ENCODE results near the gene STAB1.

The STAB1 gene

DNA sequence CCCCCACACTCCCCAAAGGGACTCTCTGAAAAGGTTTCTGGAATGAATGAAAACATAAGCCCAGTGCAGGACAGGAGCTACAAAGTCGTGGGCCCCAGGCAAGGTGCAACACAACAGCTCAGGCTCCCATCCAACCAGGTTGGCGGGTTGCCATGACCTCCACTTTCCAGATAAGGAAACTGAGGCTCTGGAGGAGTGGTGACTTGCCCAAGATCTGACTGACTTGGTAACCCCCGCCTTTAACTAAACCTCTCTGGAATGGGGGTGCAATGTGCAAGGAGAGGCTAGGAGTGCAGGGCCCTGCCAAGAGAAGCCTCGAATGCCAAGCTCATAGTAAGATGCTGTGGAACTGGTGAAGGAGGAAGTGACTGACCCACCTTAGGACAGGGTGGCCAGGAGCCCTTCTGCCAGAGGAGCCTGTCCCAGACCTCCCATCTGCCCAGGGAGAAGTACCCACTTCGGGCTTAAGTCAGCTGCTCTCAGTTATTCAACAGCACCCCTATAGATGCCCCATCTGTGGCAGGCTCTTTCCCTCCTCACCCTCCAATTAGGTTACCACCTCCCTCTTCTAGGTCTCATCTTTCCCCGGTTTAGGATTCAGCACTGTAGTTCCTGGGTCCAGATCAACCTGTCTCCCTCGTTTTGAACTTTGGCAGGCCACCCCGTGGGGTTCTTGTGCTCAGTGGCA lies 40.7 kb upstream of the STAB1 start:
- Histone ChIP-seq H3K36me3 (ENCODE audit: control insufficient read depth in 2 of 2, insufficient read depth in 2 of 2, low read length in 2 of 2) (peaks cover 15 to 17% of the 10 kb centered on the region in 2 donors), H3K9ac (ENCODE audit: low read length in 2 of 2) (peak overlapping the region; percentile 94 to 99), H3K9me3 (ENCODE audit: control insufficient read depth in 2 of 2, low read length in 2 of 2) (no peaks in the 10 kb centered on the region), H3K4me1 (ENCODE audit: control insufficient read depth, insufficient read depth, low read length) (peaks cover 29% of the 10 kb centered on the region), H3K27ac (ENCODE audit: low read length) (peak overlapping the region; percentile 85), H3K4me3 (ENCODE audit: low read length in 2 of 2) (peak overlapping the region; percentile 92 to 95), H3K27me3 (ENCODE audit: control insufficient read depth in 1 of 2, insufficient read depth in 2 of 2, low read length in 2 of 2) (no peaks in the 10 kb centered on the region)

- no peaks in the 10 kb centered on the region for H3K27me3 ChIP-seq (ENCODE audit: control insufficient read depth in 1 of 2, insufficient read depth in 2 of 2, low read length in 2 of 2)
- H3K9ac ChIP-seq (ENCODE audit: low read length in 2 of 2), result peak overlapping the region; percentile 94 to 99
- no peaks in the 10 kb centered on the region for H3K9me3 ChIP-seq (ENCODE audit: control insufficient read depth in 2 of 2, low read length in 2 of 2)
- peaks cover 17 to 19% of the 10 kb centered on the region in 2 donors for H3K36me3 ChIP-seq (ENCODE audit: control insufficient read depth in 2 of 2, insufficient read depth in 2 of 2, low read length in 2 of 2)
- H3K4me1 ChIP-seq (ENCODE audit: control insufficient read depth, insufficient read depth, low read length), result peaks cover 29% of the 10 kb centered on the region
- H3K4me3 ChIP-seq (ENCODE audit: low read length in 2 of 2), result peak overlapping the region; percentile 92 to 95
- H3K27ac ChIP-seq (ENCODE audit: low read length), result peak overlapping the region; percentile 85
Observed at GRCh38 chr3:52454938-52455282, 40.2 kb upstream of the STAB1 start.

DNA sequence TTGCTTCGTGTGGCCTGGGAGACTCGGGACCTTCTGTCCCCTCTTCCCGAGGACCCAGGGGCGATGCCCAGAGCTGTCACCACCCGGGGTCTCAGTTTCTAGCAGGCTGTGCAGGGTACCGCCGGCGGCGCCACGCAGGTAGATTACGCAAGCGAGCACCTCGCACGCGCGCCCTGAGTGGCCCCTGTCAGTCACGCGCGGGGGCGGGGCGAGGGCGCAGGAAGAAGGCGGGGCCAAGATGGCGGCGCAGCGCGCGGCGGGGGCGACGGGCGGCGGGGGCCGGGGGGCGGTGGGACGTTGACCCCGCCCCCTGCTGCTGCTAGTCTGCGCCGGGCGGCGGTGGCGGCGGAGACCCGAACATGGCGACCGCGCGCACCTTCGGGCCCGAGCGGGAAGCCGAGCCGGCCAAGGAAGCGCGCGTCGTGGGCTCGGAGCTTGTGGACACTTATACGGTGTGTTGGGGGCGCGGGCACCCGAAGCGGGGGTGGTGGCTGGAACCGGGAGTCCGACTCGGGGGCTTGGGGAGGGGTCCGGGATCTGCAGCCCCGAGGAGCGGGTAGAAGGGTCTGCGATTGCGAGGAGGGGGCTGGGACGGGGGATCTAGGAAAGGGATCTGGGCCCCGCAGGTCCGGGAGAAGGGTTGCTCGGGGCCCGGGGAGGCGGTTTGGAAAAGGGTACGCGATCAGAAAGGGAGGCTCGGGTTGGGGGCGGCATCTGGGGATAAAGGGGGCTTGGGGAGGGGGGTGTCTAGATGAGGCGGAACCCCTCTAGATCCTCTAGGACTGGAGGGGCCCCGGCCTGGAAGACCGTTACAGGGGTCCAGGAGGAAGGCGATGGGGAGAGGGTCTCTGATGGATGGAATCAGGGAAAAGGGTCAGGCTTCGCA lies 39.6 kb upstream of the STAB1 start, which contains the start of gene NISCH:
NISCH (plus strand) TSS at position 322 of the 886 bp plus-strand sequence; CDS start at position 360, 38 bp downstream.
- peaks cover 29% of the 10 kb centered on the region for H3K4me1 ChIP-seq (ENCODE audit: control insufficient read depth, insufficient read depth, low read length)

DNA sequence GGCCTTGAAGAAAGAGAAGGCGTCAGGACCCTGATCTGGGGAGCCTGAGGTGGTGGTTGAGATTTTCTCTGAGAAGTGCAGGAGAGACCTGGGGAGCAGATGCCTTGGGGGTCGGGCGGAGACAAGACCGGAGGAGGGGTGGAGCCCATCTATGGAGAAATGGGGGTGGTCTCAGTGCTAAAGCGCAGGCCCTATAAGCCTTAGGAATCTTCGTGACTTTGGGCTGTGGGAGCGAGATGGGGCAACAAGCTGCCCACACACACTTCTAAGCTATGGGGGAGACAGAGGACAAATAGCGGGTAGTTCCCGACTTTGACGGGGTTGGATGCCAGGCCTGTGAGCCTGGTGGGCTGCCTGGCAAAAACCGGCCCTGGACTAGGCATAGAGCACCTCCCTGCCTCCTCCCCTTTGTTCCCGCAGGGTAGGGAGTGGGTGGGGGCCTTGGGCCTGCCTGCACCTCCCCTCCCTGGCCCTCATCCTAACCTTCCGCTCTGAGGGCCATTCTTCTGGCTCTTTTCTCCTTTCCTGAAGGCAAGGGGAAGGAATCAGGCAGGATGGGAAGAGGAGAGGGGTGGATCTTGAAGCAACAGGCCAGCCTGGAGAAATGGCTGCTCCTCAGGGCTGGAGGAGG lies 38.9 kb upstream of the STAB1 start:
- H3K4me3 ChIP-seq (ENCODE audit: low read length in 2 of 2), result peak overlapping the region; percentile 58 to 92
- H3K9me3 ChIP-seq (ENCODE audit: control insufficient read depth in 2 of 2, low read length in 2 of 2), result no peaks in the 10 kb centered on the region
- no peaks in the 10 kb centered on the region for H3K27me3 ChIP-seq (ENCODE audit: control insufficient read depth in 1 of 2, insufficient read depth in 2 of 2, low read length in 2 of 2)
- H3K27ac ChIP-seq (ENCODE audit: low read length), result peak overlapping the region; percentile 85
- H3K9ac ChIP-seq (ENCODE audit: low read length in 2 of 2), result peak overlapping the region; percentile 87 to 99
- H3K36me3 ChIP-seq (ENCODE audit: control insufficient read depth in 2 of 2, insufficient read depth in 2 of 2, low read length in 2 of 2), result peaks cover 24 to 27% of the 10 kb centered on the region in 2 donors
- H3K4me1 ChIP-seq (ENCODE audit: control insufficient read depth, insufficient read depth, low read length), result peaks cover 29% of the 10 kb centered on the region

More for the DNA sequence above, 39.6 kb upstream of the STAB1 start, which contains the start of gene NISCH:
- Histone ChIP-seq H3K9ac (ENCODE audit: low read length in 2 of 2) (peak within 1 kb of the TSS; percentile 94 to 99), H3K9me3 (ENCODE audit: control insufficient read depth in 2 of 2, low read length in 2 of 2) (no peaks in the 10 kb centered on the region), H3K27me3 (ENCODE audit: control insufficient read depth in 1 of 2, insufficient read depth in 2 of 2, low read length in 2 of 2) (no peaks in the 10 kb centered on the region), H3K36me3 (ENCODE audit: control insufficient read depth in 2 of 2, insufficient read depth in 2 of 2, low read length in 2 of 2) (peaks cover 19 to 20% of the 10 kb centered on the region in 2 donors), H3K4me3 (ENCODE audit: low read length in 2 of 2) (peak within 1 kb of the TSS; percentile 92 to 95), H3K27ac (ENCODE audit: low read length) (peak within 1 kb of the TSS; percentile 85)

DNA sequence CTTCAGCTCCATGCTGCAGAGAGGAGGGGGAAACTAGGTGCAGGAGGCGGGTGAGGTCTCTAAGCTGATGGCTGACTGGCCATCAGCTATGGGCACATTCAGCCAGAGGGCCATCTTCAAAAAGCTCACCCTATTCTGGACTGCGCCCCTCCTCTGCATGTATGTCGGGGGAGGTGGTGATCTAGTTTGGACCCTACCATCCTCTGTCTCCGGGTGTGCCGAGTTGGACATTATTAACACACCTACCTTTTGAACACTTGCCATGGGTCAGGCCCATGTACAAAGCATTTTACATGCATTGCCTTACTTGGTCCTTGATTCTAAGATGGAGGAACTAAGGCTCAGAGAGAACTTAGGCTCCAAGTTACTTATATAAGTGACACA lies 38.3 kb upstream of the STAB1 start:
- Histone ChIP-seq H3K36me3 (ENCODE audit: control insufficient read depth in 2 of 2, insufficient read depth in 2 of 2, low read length in 2 of 2) (peaks cover 26 to 27% of the 10 kb centered on the region in 2 donors), H3K4me3 (ENCODE audit: low read length in 2 of 2) (peak overlapping the region; percentile 58 to 92), H3K27me3 (ENCODE audit: control insufficient read depth in 1 of 2, insufficient read depth in 2 of 2, low read length in 2 of 2) (no peaks in the 10 kb centered on the region), H3K4me1 (ENCODE audit: control insufficient read depth, insufficient read depth, low read length) (peaks cover 29% of the 10 kb centered on the region), H3K9ac (ENCODE audit: low read length in 2 of 2) (peak overlapping the region; percentile 87 to 99), H3K9me3 (ENCODE audit: control insufficient read depth in 2 of 2, low read length in 2 of 2) (no peaks in the 10 kb centered on the region), H3K27ac (ENCODE audit: low read length) (peak overlapping the region; percentile 85)

GRCh38 chr3:52458031-52458760 lies 36.9 kb upstream of the STAB1 start:
- H3K9ac ChIP-seq (ENCODE audit: low read length in 2 of 2), result no peak overlapping the region
- no peak overlapping the region for H3K27ac ChIP-seq (ENCODE audit: low read length)
- H3K4me1 ChIP-seq (ENCODE audit: control insufficient read depth, insufficient read depth, low read length), result peaks cover 29% of the 10 kb centered on the region
- no peaks in the 10 kb centered on the region for H3K9me3 ChIP-seq (ENCODE audit: control insufficient read depth in 2 of 2, low read length in 2 of 2)
- no peak overlapping the region for H3K4me3 ChIP-seq (ENCODE audit: low read length in 2 of 2)
- H3K36me3 ChIP-seq (ENCODE audit: control insufficient read depth in 2 of 2, insufficient read depth in 2 of 2, low read length in 2 of 2), result peaks cover 27 to 31% of the 10 kb centered on the region in 2 donors
- no peaks in the 10 kb centered on the region for H3K27me3 ChIP-seq (ENCODE audit: control insufficient read depth in 1 of 2, insufficient read depth in 2 of 2, low read length in 2 of 2)

GRCh38 chr3:52458770-52459545 lies 36.2 kb upstream of the STAB1 start:
- H3K27ac ChIP-seq (ENCODE audit: low read length), result no peak overlapping the region
- H3K4me1 ChIP-seq (ENCODE audit: control insufficient read depth, insufficient read depth, low read length), result peaks cover 27% of the 10 kb centered on the region
- no peak overlapping the region for H3K4me3 ChIP-seq (ENCODE audit: low read length in 2 of 2)
- no peaks in the 10 kb centered on the region for H3K9me3 ChIP-seq (ENCODE audit: control insufficient read depth in 2 of 2, low read length in 2 of 2)
- H3K27me3 ChIP-seq (ENCODE audit: control insufficient read depth in 1 of 2, insufficient read depth in 2 of 2, low read length in 2 of 2), result no peaks in the 10 kb centered on the region
- H3K36me3 ChIP-seq (ENCODE audit: control insufficient read depth in 2 of 2, insufficient read depth in 2 of 2, low read length in 2 of 2), result peaks cover 27 to 31% of the 10 kb centered on the region in 2 donors
- H3K9ac ChIP-seq (ENCODE audit: low read length in 2 of 2), result no peak overlapping the region

DNA sequence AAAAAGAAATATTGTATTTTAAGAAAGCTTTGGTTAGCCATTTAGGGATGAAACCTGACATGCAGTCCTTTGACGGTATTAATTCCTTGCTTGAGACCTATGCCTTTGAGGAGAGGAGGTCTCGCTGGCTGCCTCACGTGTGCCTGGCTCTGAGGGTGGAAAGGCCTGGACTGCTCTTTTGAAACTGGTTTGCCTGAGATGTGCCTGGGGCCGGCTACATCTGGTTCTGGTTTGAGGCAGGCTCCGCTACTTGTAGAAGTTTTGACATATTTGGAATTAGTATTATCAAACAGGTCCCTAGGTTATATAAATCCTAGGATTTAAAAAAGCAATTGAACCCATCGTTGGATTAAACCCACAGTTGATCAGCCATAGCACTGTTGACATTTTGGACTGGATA lies 33.3 kb upstream of the STAB1 start:
- Histone ChIP-seq H3K4me3 (ENCODE audit: low read length in 2 of 2) (no peak overlapping the region), H3K9ac (ENCODE audit: low read length in 2 of 2) (no peak overlapping the region), H3K27ac (ENCODE audit: low read length) (no peak overlapping the region), H3K4me1 (ENCODE audit: control insufficient read depth, insufficient read depth, low read length) (peaks cover 7% of the 10 kb centered on the region), H3K27me3 (ENCODE audit: control insufficient read depth in 1 of 2, insufficient read depth in 2 of 2, low read length in 2 of 2) (no peaks in the 10 kb centered on the region), H3K36me3 (ENCODE audit: control insufficient read depth in 2 of 2, insufficient read depth in 2 of 2, low read length in 2 of 2) (peaks cover 31 to 41% of the 10 kb centered on the region in 2 donors), H3K9me3 (ENCODE audit: control insufficient read depth in 2 of 2, low read length in 2 of 2) (no peaks in the 10 kb centered on the region)

DNA sequence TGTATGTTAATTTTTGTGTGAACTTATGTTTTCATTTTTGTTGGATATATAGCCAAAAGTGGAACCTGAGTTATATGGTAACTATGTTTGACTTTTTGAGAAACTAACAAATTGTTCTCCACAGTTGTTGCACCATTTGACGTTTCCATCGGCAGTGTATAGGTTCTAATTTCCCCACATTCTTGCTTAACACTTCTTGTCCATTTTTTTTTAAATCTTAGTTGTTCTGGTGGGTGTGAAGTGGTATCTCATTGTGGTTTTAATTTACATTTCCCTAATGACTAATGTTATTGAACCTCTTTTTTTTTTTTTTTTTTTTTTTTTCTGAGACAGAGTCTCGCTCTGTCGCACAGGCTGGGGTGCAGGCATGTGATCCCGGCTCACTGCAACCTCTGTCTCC lies 31.7 kb upstream of the STAB1 start:
- Histone ChIP-seq H3K27me3 (ENCODE audit: control insufficient read depth in 1 of 2, insufficient read depth in 2 of 2, low read length in 2 of 2) (no peaks in the 10 kb centered on the region), H3K36me3 (ENCODE audit: control insufficient read depth in 2 of 2, insufficient read depth in 2 of 2, low read length in 2 of 2) (peaks cover 25 to 31% of the 10 kb centered on the region in 2 donors), H3K27ac (ENCODE audit: low read length) (no peak overlapping the region), H3K9ac (ENCODE audit: low read length in 2 of 2) (no peak overlapping the region), H3K4me1 (ENCODE audit: control insufficient read depth, insufficient read depth, low read length) (peaks cover 4% of the 10 kb centered on the region), H3K9me3 (ENCODE audit: control insufficient read depth in 2 of 2, low read length in 2 of 2) (no peaks in the 10 kb centered on the region), H3K4me3 (ENCODE audit: low read length in 2 of 2) (no peak overlapping the region)

Data from stomach smooth muscle (tissue), 2 donors.